ENCODE measurements around the gene REEP1. TPM values are rescaled to one million over a fixed set of nuclear protein-coding genes. Genes with fewer than 3 reads are reported as not detected.
A peak's percentile ranks its signal among the peaks of the same experiment; 100 is the strongest.

Gene REEP1
- total and polyA plus RNA-seq, 9 of the 15 experiments (the other 6 are each of a cell fraction or from before 2014, with no cell fraction given): 0.11 to 0.67 (median 0.13) TPM

- peak; percentile 99 for TF ChIP-seq LCOR (CRISPR knock-in tag; IDR thresholded peaks at IDR 0.05)
- TF ChIP-seq SRF (CRISPR knock-in tag; IDR thresholded peaks at IDR 0.05): no peak
- TF ChIP-seq PHF8 (IDR thresholded peaks at IDR 0.05; ENCODE audit: borderline replicate concordance, low read length): no peak
- TF ChIP-seq HNRNPL (IDR thresholded peaks at IDR 0.05; ENCODE audit: low read depth, low read length): no peak
- TF ChIP-seq DEAF1 (CRISPR knock-in tag; IDR thresholded peaks at IDR 0.05): peak; percentile 89
- no peak for TF ChIP-seq PHB2 (IDR thresholded peaks at IDR 0.05; ENCODE audit: low read depth)
- no peak for TF ChIP-seq XRCC3 (IDR thresholded peaks at IDR 0.05)
- TF ChIP-seq FUS (optimal IDR thresholded peaks at IDR 0.05; ENCODE audit: low read depth, low read length): no peak
- peak; percentile 12 for TF ChIP-seq NFYB (IDR thresholded peaks at IDR 0.05; ENCODE audit: extremely low read depth, insufficient read length)
- TF ChIP-seq RAD21 (CRISPR knock-in tag; conservative IDR thresholded peaks at IDR 0.05 in 1 of 2, IDR thresholded peaks at IDR 0.05 in 1 of 2): peak; percentile 88 to 89
- TF ChIP-seq CTCF (IDR thresholded peaks at IDR 0.05 in 2 of 3, conservative IDR thresholded peaks at IDR 0.05 in 1 of 3; ENCODE audit: insufficient read depth in 2 of 3, low read depth in 1 of 3, low read length in 3 of 3): peak; percentile 94 to 99 (median 98)
- TF ChIP-seq ZNF311 (CRISPR knock-in tag; IDR thresholded peaks at IDR 0.05): no peak
- TF ChIP-seq ADNP (tag; IDR thresholded peaks at IDR 0.05): no peak
- no peak for TF ChIP-seq NFIC (IDR thresholded peaks at IDR 0.05)
- no peak for TF ChIP-seq SMARCE1 (IDR thresholded peaks at IDR 0.05)
- TF ChIP-seq ZNF253 (CRISPR knock-in tag; conservative IDR thresholded peaks at IDR 0.05): no peak
- TF ChIP-seq HOMEZ (CRISPR knock-in tag; IDR thresholded peaks at IDR 0.05): no peak
- no peak for TF ChIP-seq POLR3G (IDR thresholded peaks at IDR 0.05; ENCODE audit: extremely low read depth, insufficient read length, insufficient replicate concordance)
- no peak for TF ChIP-seq MAZ (CRISPR knock-in tag; conservative IDR thresholded peaks at IDR 0.05 in 1 of 2, IDR thresholded peaks at IDR 0.05 in 1 of 2)
- no peak for TF ChIP-seq ELF4 (CRISPR knock-in tag; IDR thresholded peaks at IDR 0.05)
- TF ChIP-seq HMG20A (CRISPR knock-in tag; conservative IDR thresholded peaks at IDR 0.05): no peak
- TF ChIP-seq CHAMP1 (IDR thresholded peaks at IDR 0.05): no peak
Observed at GRCh38 chr2:86221066-86221684, 116.3 kb downstream of the REEP1 start (continued).
